ENCODE measurements around the gene GSTM1.

DNA sequence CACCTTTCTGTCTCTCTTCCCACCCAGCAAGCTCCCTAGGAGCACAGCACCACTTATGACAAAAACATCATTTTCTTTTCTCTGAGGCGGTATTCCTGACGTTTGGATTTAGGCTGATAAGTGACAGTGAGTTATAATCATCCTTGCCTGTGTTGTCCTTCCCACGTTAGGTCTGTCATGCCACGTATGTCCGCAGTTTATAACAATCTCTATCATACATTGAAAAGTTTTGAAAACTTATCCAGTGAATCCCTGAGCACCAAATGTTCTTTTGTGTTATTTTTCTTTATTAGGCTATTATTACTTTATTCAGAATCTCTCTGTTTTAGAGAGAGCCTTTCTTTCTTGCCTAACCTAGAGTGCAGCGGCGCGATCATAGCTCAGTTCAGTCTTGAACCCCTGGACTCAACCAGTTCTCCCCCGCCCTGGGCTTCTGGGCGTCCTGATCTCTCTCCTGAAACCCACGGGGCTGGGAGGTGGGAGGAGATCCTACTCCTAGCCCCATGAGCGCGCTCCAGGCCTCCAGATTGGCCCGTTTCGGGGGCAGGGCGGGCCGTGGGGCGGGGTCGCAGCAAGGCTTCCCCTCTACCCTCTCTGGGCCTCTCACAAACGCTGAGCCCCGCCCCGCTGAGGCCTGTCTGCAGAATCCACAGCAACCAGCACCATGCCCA is 20.0 kb upstream of the GSTM1 start, which contains the start of gene GSTM2:
- no peak for TF ChIP-seq TAF1 (IDR thresholded peaks at IDR 0.05; ENCODE audit: borderline replicate concordance, insufficient read depth, low read length)
- TF ChIP-seq SIN3A (IDR thresholded peaks at IDR 0.05; ENCODE audit: borderline replicate concordance, insufficient read depth, low read length), result no peak

Data from PFSK-1 (cell line).